Measurements from ENCODE around the gene SH3GL2. TPM values are rescaled to one million over a fixed set of nuclear protein-coding genes. Genes with fewer than 3 reads are reported as not detected.

Gene SH3GL2
- total RNA-seq, 1 donor from 2014 or later = 3.2 TPM

DNA sequence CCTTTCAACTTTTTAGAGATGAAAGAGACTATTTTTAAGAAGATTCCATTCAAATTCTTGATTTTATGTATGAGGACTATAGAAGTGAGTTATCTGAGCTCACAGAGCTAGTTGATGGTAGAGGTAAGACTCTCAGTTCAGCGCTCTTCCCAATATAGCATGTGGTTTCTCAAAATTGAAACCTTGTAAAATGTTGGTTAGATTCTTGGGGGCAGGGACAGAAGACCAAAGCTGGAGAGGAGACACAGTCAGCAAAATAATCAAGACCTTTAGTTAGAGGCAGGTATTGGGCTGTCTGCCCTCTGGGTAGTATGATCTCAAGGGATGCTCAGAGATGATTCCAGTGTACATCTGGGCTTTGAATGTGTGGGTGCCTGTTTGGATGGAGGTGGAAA is 246.4 kb downstream of the SH3GL2 start:
- no peaks in the 10 kb centered on the region for H3K27me3 ChIP-seq
- H3K4me3 ChIP-seq = no peak overlapping the region
- no peak for DNase-seq
- ATAC-seq = no peak
- H3K9me3 ChIP-seq = no peaks in the 10 kb centered on the region
- H3K36me3 ChIP-seq = no peaks in the 10 kb centered on the region
- no peaks in the 10 kb centered on the region for H3K4me1 ChIP-seq
- TF ChIP-seq, protein P1, sequence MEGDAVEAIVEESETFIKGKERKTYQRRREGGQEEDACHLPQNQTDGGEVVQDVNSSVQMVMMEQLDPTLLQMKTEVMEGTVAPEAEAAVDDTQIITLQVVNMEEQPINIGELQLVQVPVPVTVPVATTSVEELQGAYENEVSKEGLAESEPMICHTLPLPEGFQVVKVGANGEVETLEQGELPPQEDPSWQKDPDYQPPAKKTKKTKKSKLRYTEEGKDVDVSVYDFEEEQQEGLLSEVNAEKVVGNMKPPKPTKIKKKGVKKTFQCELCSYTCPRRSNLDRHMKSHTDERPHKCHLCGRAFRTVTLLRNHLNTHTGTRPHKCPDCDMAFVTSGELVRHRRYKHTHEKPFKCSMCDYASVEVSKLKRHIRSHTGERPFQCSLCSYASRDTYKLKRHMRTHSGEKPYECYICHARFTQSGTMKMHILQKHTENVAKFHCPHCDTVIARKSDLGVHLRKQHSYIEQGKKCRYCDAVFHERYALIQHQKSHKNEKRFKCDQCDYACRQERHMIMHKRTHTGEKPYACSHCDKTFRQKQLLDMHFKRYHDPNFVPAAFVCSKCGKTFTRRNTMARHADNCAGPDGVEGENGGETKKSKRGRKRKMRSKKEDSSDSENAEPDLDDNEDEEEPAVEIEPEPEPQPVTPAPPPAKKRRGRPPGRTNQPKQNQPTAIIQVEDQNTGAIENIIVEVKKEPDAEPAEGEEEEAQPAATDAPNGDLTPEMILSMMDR (IDR thresholded peaks at IDR 0.05) = no peak
- intact Hi-C loops (cut with DNase I) = no loop called here
- H3K27ac ChIP-seq = no peak overlapping the region

DNA sequence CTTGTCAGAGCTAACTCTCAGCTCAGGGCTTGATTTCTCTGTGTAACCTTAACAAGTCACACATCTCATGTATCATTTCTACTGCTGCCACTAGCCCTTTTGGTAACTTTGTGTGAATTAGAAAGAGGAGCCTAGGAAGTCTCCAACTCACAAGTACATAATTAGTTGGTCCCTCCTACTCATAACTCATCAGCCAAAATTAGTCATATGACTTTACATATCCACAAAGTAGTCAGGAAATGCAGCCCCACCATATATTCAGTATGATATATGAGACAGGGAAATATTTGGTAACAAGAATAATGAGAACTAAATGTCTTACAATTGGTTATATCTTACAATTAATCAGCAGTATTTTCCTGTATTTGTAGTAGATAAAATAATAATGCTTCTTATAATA is 250.2 kb downstream of the SH3GL2 start:
- intact Hi-C loops (cut with DNase I) = no loop called here
- no peaks in the 10 kb centered on the region for H3K9me3 ChIP-seq
- no peaks in the 10 kb centered on the region for H3K4me1 ChIP-seq
- no peak overlapping the region for H3K4me3 ChIP-seq
- H3K36me3 ChIP-seq = no peaks in the 10 kb centered on the region
- no peaks in the 10 kb centered on the region for H3K27me3 ChIP-seq
- DNase-seq (no peak), ATAC-seq (no peak)
- TF ChIP-seq, protein P1 (IDR thresholded peaks at IDR 0.05) = no peak
- no peak overlapping the region for H3K27ac ChIP-seq

- intact Hi-C loops (cut with DNase I) = no loop called here
- no peaks in the 10 kb centered on the region for H3K36me3 ChIP-seq
- TF ChIP-seq, protein P1 (IDR thresholded peaks at IDR 0.05) = no peak
- no peak overlapping the region for H3K4me3 ChIP-seq
- no peak overlapping the region for H3K27ac ChIP-seq
- H3K27me3 ChIP-seq = no peaks in the 10 kb centered on the region
- DNase-seq (no peak), ATAC-seq (no peak)
- H3K9me3 ChIP-seq = no peaks in the 10 kb centered on the region
- no peaks in the 10 kb centered on the region for H3K4me1 ChIP-seq
These were observed 251.0 kb downstream of the SH3GL2 start for GRCh38 chr9:17829812-17830385.

- Histone ChIP-seq H3K36me3 (no peaks in the 10 kb centered on the region), H3K4me3 (no peak overlapping the region), H3K27ac (no peak overlapping the region), H3K4me1 (no peaks in the 10 kb centered on the region), H3K27me3 (no peaks in the 10 kb centered on the region), H3K9me3 (no peaks in the 10 kb centered on the region)
- intact Hi-C loops (cut with DNase I) = no loop called here
- TF ChIP-seq, protein P1 (IDR thresholded peaks at IDR 0.05) = no peak
- DNase-seq (no peak), ATAC-seq (peak; percentile 56)
These were observed 253.9 kb downstream of the SH3GL2 start for GRCh38 chr9:17832812-17833211.

GRCh38 chr9:17833846-17834245 is 255.0 kb downstream of the SH3GL2 start:
- Histone ChIP-seq H3K36me3 (no peaks in the 10 kb centered on the region), H3K27me3 (no peaks in the 10 kb centered on the region), H3K9me3 (no peaks in the 10 kb centered on the region), H3K27ac (no peak overlapping the region), H3K4me3 (no peak overlapping the region), H3K4me1 (no peaks in the 10 kb centered on the region)
- no peak for DNase-seq
- TF ChIP-seq, protein P1 (IDR thresholded peaks at IDR 0.05) = no peak
- no peak for ATAC-seq
- intact Hi-C loops (cut with DNase I) = no loop called here

GRCh38 chr9:17837965-17838364 is 259.1 kb downstream of the SH3GL2 start:
- intact Hi-C loops (cut with DNase I) = no loop called here
- Histone ChIP-seq H3K27me3 (no peaks in the 10 kb centered on the region), H3K9me3 (no peaks in the 10 kb centered on the region), H3K4me1 (no peaks in the 10 kb centered on the region), H3K4me3 (no peak overlapping the region), H3K36me3 (no peaks in the 10 kb centered on the region), H3K27ac (no peak overlapping the region)
- DNase-seq = no peak
- TF ChIP-seq, protein P1 (IDR thresholded peaks at IDR 0.05) = no peak
- no peak for ATAC-seq

Measured in upper lobe of right lung (tissue), 1 donor.